ENCODE results near the gene GNLY. TPM values are rescaled to one million over a fixed set of nuclear protein-coding genes. Genes with fewer than 3 reads are reported as not detected.
"Not testable (repeated sequence)": the region's sequence is repeated elsewhere in the genome, so short reads cannot be mapped to it uniquely, and the experiment has no call there.

The GNLY gene
- total RNA-seq, 1 donor from 2014 or later = 3.2 TPM

DNA sequence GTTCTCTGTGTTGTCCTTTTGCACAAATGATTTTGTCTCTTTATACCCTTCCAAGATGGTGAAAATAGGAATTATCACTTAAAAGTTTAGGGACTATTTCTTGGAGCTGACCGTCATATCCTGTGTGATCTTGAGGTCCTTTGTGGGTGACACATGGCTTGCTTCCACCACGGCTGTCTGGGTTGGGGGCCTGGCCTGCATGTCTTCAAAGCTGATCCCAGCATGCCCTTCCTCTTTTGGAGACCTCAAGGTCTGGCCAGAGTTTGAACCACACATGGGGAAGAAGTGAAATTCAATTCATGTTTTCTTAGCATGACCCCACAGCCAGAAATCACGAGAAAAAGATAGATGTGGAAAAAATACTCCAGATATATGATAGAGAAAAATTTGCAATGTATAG, 40.2 kb upstream of the GNLY start:
- intact Hi-C loops (cut with DNase I) = no loop called here
- Histone ChIP-seq H3K4me1 (no peaks in the 10 kb centered on the region), H3K27ac (no peak overlapping the region), H3K4me3 (no peak overlapping the region), H3K36me3 (peaks cover 0 to 35% of the 10 kb centered on the region in 2 donors), H3K9me3 (no peaks in the 10 kb centered on the region), H3K27me3 (no peaks in the 10 kb centered on the region)
- no peak for TF ChIP-seq POLR2AphosphoS5 (IDR thresholded peaks at IDR 0.05; ENCODE audit: insufficient read depth in 1 of 2, low read depth in 1 of 2)
- no peak for TF ChIP-seq POLR2A (IDR thresholded peaks at IDR 0.05)
- TF ChIP-seq, protein P1, sequence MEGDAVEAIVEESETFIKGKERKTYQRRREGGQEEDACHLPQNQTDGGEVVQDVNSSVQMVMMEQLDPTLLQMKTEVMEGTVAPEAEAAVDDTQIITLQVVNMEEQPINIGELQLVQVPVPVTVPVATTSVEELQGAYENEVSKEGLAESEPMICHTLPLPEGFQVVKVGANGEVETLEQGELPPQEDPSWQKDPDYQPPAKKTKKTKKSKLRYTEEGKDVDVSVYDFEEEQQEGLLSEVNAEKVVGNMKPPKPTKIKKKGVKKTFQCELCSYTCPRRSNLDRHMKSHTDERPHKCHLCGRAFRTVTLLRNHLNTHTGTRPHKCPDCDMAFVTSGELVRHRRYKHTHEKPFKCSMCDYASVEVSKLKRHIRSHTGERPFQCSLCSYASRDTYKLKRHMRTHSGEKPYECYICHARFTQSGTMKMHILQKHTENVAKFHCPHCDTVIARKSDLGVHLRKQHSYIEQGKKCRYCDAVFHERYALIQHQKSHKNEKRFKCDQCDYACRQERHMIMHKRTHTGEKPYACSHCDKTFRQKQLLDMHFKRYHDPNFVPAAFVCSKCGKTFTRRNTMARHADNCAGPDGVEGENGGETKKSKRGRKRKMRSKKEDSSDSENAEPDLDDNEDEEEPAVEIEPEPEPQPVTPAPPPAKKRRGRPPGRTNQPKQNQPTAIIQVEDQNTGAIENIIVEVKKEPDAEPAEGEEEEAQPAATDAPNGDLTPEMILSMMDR (IDR thresholded peaks at IDR 0.05) = no peak
- DNase-seq (ENCODE audit: extremely low spot score in 2 of 2) = no peak

DNA sequence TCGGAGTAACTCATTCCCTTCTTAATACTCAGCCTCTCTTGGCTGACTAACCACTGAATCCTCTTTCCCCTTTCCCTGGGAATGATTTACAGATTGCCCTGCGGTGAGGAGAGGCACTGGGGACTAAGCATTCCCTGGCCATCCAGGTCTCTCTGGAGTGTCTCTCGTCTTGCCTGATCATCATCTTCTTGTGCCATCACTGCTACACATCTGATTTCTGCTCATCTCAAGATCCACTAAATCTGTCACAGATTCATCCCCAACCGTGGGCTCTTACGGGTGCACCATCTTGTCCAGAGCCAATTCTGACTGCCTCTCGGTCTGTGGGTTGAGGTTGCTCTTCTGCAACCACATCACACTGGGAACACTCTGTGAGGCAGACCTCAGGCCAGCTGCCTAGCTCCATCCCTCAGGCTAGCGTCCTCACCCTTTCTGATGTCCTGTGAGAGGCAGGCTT, 38.2 kb upstream of the GNLY start:
- no peak overlapping the region for H3K4me3 ChIP-seq
- H3K27me3 ChIP-seq = no peaks in the 10 kb centered on the region
- intact Hi-C loops (cut with DNase I) = no loop called here
- no peak overlapping the region for H3K27ac ChIP-seq
- peaks cover 0 to 15% of the 10 kb centered on the region in 2 donors for H3K36me3 ChIP-seq
- no peaks in the 10 kb centered on the region for H3K4me1 ChIP-seq
- H3K9me3 ChIP-seq = no peaks in the 10 kb centered on the region
- TF ChIP-seq POLR2A (IDR thresholded peaks at IDR 0.05) (no peak), POLR2AphosphoS5 (IDR thresholded peaks at IDR 0.05; ENCODE audit: insufficient read depth in 1 of 2, low read depth in 1 of 2) (no peak)
- TF ChIP-seq, protein P1 (IDR thresholded peaks at IDR 0.05) = no peak
- no peak for DNase-seq (ENCODE audit: extremely low spot score in 2 of 2)

DNA sequence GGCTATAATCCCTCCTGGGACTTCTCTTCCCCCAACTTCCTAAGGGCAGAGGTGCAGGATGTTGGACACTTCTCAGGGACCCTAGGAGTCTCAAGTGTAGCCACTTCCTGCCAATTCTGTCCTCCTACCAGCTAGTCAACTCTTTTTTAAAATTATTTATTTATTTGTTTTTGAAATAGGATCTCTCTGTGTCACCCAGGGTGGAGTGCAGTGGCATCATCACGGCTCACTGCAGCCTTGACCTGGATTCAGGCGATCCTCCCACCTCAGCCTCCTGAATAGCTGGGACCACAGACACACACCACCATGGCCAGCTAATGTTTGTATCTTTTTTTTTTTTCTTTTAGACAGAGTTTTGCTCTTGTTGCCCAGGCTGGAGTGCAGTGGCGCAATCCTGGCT, 37.7 kb upstream of the GNLY start:
- H3K4me3 ChIP-seq = no peak overlapping the region
- TF ChIP-seq POLR2AphosphoS5 (IDR thresholded peaks at IDR 0.05; ENCODE audit: insufficient read depth in 1 of 2, low read depth in 1 of 2) = no peak
- TF ChIP-seq POLR2A (IDR thresholded peaks at IDR 0.05) = no peak
- TF ChIP-seq, protein P1 (IDR thresholded peaks at IDR 0.05) = no peak
- peaks cover 3% of the 10 kb centered on the region for H3K4me1 ChIP-seq
- DNase-seq (ENCODE audit: extremely low spot score in 2 of 2) = no peak
- no peak overlapping the region for H3K27ac ChIP-seq
- no peaks in the 10 kb centered on the region for H3K9me3 ChIP-seq
- no peaks in the 10 kb centered on the region for H3K27me3 ChIP-seq
- peaks cover 0 to 11% of the 10 kb centered on the region in 2 donors for H3K36me3 ChIP-seq
- intact Hi-C loops (cut with DNase I) = no loop called here

DNA sequence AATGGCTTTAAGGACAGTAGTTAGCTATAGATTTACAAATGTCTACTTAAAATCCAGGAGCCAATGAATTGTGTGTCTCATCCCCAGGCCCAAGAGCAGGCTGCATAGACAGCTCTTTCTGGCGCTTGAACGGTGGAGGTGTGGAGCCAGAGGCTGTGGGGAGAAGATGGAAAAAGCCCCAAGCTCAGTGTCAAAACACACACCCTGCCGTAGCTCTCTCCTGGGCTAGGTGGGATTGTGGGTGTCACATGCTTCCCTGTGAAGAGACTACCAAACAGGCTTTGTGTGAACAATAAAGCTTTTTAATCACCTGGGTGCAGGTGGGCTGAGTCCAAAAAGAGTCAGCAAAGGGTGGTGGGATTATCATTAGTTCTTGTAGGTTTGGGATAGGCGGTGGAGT, 36.8 kb upstream of the GNLY start:
- H3K36me3 ChIP-seq; DNase-seq (ENCODE audit: extremely low spot score in 2 of 2); H3K9me3 ChIP-seq; H3K27me3 ChIP-seq; H3K4me1 ChIP-seq; intact Hi-C loops (cut with DNase I); H3K4me3 ChIP-seq; H3K27ac ChIP-seq: not testable (repeated sequence)

DNA sequence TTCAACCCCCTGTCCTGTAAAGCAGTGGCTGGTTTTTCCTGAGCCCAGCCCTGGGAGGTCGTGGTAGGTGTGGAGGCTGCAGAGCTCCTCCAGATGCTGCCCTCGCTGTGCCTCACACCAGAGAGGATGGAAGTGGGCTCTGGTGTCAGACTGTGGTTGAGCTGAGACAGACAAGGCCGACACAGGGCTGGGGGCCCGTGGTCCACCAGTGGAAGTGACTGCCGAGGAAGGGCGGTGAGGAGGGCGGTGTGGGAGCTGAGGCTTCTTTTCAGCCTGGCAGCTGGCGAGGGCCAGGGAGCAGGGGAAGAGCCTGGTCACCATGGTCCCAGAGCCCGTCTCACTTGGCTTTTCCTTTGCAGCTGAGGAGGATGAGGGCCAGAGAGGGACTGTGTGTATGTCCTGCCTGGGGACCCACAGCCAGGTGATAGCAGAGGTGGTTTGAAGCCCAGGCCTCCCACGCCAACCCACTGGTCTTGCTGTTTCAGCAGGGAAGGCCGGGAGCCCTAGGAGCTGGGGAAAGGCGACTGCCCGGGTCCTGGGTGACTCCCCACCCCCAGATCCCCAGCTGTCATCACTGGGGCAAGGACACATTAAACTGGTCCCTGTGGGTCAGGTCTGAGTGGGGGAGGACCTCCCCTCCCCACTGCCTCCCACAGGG, 34.7 kb upstream of the GNLY start:
- H3K4me1 ChIP-seq = peaks cover 10% of the 10 kb centered on the region
- H3K4me3 ChIP-seq = no peak overlapping the region
- no peaks in the 10 kb centered on the region for H3K36me3 ChIP-seq
- no peak for TF ChIP-seq POLR2A (IDR thresholded peaks at IDR 0.05)
- no peak for TF ChIP-seq POLR2AphosphoS5 (IDR thresholded peaks at IDR 0.05; ENCODE audit: insufficient read depth in 1 of 2, low read depth in 1 of 2)
- TF ChIP-seq, protein P1 (IDR thresholded peaks at IDR 0.05) = no peak
- no peak overlapping the region for H3K27ac ChIP-seq
- intact Hi-C loops (cut with DNase I) = no loop called here
- no peaks in the 10 kb centered on the region for H3K27me3 ChIP-seq
- DNase-seq (ENCODE audit: extremely low spot score in 2 of 2) = no peak
- H3K9me3 ChIP-seq = no peaks in the 10 kb centered on the region

DNA sequence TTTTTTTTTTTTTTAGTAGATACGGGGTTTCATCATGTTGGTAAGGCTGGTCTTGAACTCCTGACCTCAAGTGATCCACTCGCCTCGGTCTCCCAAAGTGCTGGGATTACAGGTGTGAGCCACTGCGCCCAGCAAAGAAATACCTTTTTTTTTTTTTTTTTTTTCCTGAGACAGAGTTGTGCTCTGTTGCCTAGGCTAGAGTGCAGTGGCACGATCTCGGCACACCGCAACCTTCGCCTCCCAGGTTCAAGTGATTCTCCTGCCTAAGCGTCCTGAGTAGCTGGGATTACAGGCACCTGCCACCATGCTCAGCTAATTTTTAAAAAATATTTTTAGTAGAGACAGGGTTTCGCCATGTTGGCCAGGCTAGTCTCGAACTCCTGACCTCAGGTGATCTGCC, 33.9 kb upstream of the GNLY start:
- H3K27ac ChIP-seq; intact Hi-C loops (cut with DNase I): not testable (repeated sequence)

More for the DNA sequence above, 33.9 kb upstream of the GNLY start:
- not testable (repeated sequence) for DNase-seq (ENCODE audit: extremely low spot score in 2 of 2); H3K4me3 ChIP-seq; H3K9me3 ChIP-seq; H3K27me3 ChIP-seq; H3K36me3 ChIP-seq; H3K4me1 ChIP-seq

Data from vagina (tissue), 2 donors.